GM12878 (cell line): Measurements from ENCODE around the gene NPAS3. TPM values are rescaled to one million over a fixed set of nuclear protein-coding genes. Genes with fewer than 3 reads are reported as not detected.

Experiments used
- ATAC-seq: fragments of 200-7000 bp; cut with Tn5 transposase; 3 replicates; pipeline ENCODE4 v1.9.1; 2020; ENCODE audit warnings: mild to moderate bottlenecking, moderate library complexity
- BruUV-seq: library from RNA; stranded (reverse); fragments of 400-500 nt; replicated peaks from 2 replicates; lab custom pipeline; 2021; lab: Mats Ljungman, UMichigan
- CTCF ChIA-PET: fragments of 300-600 bp; sonication (Branson Sonifier 250); formaldehyde crosslinking; extraction: SDS; loops from one replicate; lab custom pipeline; 2021; ENCODE audit warnings: inconsistent platforms; lab: Yijun Ruan, JAX
- POLR2A ChIA-PET: fragments of 350-600 bp; formaldehyde crosslinking; extraction: SDS; loops from one replicate; lab custom pipeline; 2021; ENCODE audit warnings: inconsistent platforms; lab: Charles Lee
- RAD21 ChIA-PET: fragments of 300-600 bp; sonication (Branson Sonifier 250); formaldehyde crosslinking; loops from one replicate; lab custom pipeline; 2023; ENCODE audit warnings: antibody characterized with exemption; ENCODE audit not compliant: unreplicated experiment; lab: Charles Lee
- SMC1A ChIA-PET: fragments of 300-600 bp; sonication (Branson Sonifier 250); formaldehyde crosslinking; loops from one replicate; lab custom pipeline; 2023; ENCODE audit not compliant: unreplicated experiment, uncharacterized antibody; lab: Charles Lee
- DNase-seq: peaks from one replicate; pipeline ENCODE4 v3.0.0-alpha.2; 2011; ENCODE audit warnings: low read depth, low spot score
- FAIRE-seq: peaks from 3 replicates; lab custom pipeline; 2011; peaks lifted over from hg19 to GRCh38; lab: Jason Lieb, UNC
- H2AFZ ChIP-seq: 2 replicates; pipeline ENCODE4 v1.6.0; 2011; ENCODE audit warnings: low read depth, low read length, control low read depth; ENCODE audit not compliant: control insufficient read depth
- H3K27ac ChIP-seq: 2 replicates; pipeline ENCODE4 v1.5.1; 2011; ENCODE audit warnings: control low read depth; ENCODE audit not compliant: control insufficient read depth, insufficient read depth
- H3K27me3 ChIP-seq, 2 experiments: replicated peaks in 1 of 2; 2 replicates each; pipeline versions ENCODE4 v1.6.0 to v1.6.1; 2011; ENCODE audit warnings: low read length in 1 of 2; ENCODE audit not compliant: control insufficient read depth in 2 of 2, insufficient read depth in 2 of 2
- H3K36me3 ChIP-seq, 2 experiments: 2 replicates each; pipeline ENCODE4 v1.5.1; 2011; ENCODE audit warnings: low read length in 1 of 2; ENCODE audit not compliant: control insufficient read depth in 2 of 2, insufficient read depth in 2 of 2
- H3K4me1 ChIP-seq: 2 replicates; pipeline ENCODE4 v1.6.1; 2011; ENCODE audit warnings: mild to moderate bottlenecking, low read length, moderate library complexity, mixed read lengths; ENCODE audit not compliant: control insufficient read depth, insufficient read depth
- H3K4me2 ChIP-seq: 2 replicates; pipeline ENCODE4 v1.6.0; 2011; ENCODE audit warnings: control low read depth; ENCODE audit not compliant: control insufficient read depth, insufficient read depth
- H3K4me3 ChIP-seq: fragments of 200-600 bp; sonication (generic); 2 replicates; pipeline ENCODE4 v1.5.1; 2016
- H3K79me2 ChIP-seq: 2 replicates; pipeline ENCODE4 v1.6.0; 2011; ENCODE audit warnings: low read length; ENCODE audit not compliant: control insufficient read depth, insufficient read depth
- H3K9ac ChIP-seq: 2 replicates; pipeline ENCODE4 v1.8.0; 2011; ENCODE audit warnings: low read length, control low read depth, mixed read lengths; ENCODE audit not compliant: control insufficient read depth, insufficient read depth
- H3K9me3 ChIP-seq: replicated peaks from 3 replicates; pipeline ENCODE4 v1.5.1; 2011; ENCODE audit warnings: mild to moderate bottlenecking, low read length; ENCODE audit not compliant: control insufficient read depth, insufficient read depth
- H4K20me1 ChIP-seq: 2 replicates; pipeline ENCODE4 v1.6.0; 2011; ENCODE audit not compliant: control insufficient read depth, insufficient read depth
- ETV6 ChIP-seq, 2 experiments: fragments of 450-650 bp in 1 of 2; IDR thresholded peaks in 1 of 2; conservative IDR thresholded peaks in 1 of 2; 2 replicates each; pipeline ENCODE4 v1.6.1; 2014; ENCODE audit warnings: antibody characterized with exemption in 1 of 2, borderline replicate concordance in 1 of 2, low read depth in 1 of 2, mild to moderate bottlenecking in 1 of 2, moderate library complexity in 1 of 2
- FOS ChIP-seq: IDR thresholded peaks from 3 replicates; pipeline ENCODE4 v1.6.1; 2011; ENCODE audit warnings: borderline replicate concordance; ENCODE audit not compliant: insufficient read length; ENCODE audit errors: extremely low read depth
- FOXK2 ChIP-seq: fragments of 450-650 bp; IDR thresholded peaks from 2 replicates; pipeline ENCODE4 v1.6.1; 2017; ENCODE audit warnings: mild to moderate bottlenecking, moderate library complexity
- FOXM1 ChIP-seq: IDR thresholded peaks from 2 replicates; pipeline ENCODE4 v1.6.1; 2012; ENCODE audit warnings: low read depth, mild to moderate bottlenecking, inconsistent platforms, low read length, moderate library complexity
- HCFC1 ChIP-seq: fragments of 150-350 bp; IDR thresholded peaks from 2 replicates; pipeline ENCODE4 v1.6.1; 2014; ENCODE audit warnings: low read length
- IRF4 ChIP-seq: IDR thresholded peaks from 2 replicates; pipeline ENCODE4 v1.6.1; 2011; ENCODE audit warnings: low read depth, low read length
- KLF5 ChIP-seq: fragments of 450-650 bp; IDR thresholded peaks from 2 replicates; pipeline ENCODE4 v1.6.1; 2014; ENCODE audit warnings: mild to moderate bottlenecking; ENCODE audit not compliant: partially characterized antibody
- MYC ChIP-seq: IDR thresholded peaks from 2 replicates; pipeline ENCODE4 v1.6.1; 2011; ENCODE audit warnings: mild to moderate bottlenecking, low read length, moderate library complexity, inconsistent platforms; ENCODE audit not compliant: insufficient read depth, insufficient replicate concordance, insufficient read length, severe bottlenecking
- RAD21 ChIP-seq: IDR thresholded peaks from 2 replicates; pipeline ENCODE4 v1.6.1; 2011; ENCODE audit warnings: mild to moderate bottlenecking, low read depth, low read length, moderate library complexity; ENCODE audit not compliant: insufficient read depth
- RUNX3 ChIP-seq: IDR thresholded peaks from 2 replicates; pipeline ENCODE4 v1.6.1; 2012; ENCODE audit warnings: low read length, inconsistent platforms
- WRNIP1 ChIP-seq: IDR thresholded peaks from 2 replicates; pipeline ENCODE4 v1.6.1; 2011; ENCODE audit warnings: low read depth, low read length, improper control_type of control experiment, borderline replicate concordance
- WGBS: methylation state at CpG from one replicate; pipeline ENCODE4 v1.1.6; 2016; ENCODE audit warnings: low lambda C conversion rate; ENCODE audit not compliant: insufficient replicate concordance, insufficient coverage; ENCODE audit errors: missing lambda C conversion rate; 5-methylcytosine and 5-hydroxymethylcytosine counted together
- in situ Hi-C: fragments of 300-500 bp; cut with MboI; formaldehyde crosslinking; loops from 9 replicates; pipeline ENCODE4 v1.14.3; 2018; ENCODE audit warnings: mixed read lengths
- intact Hi-C: fragments of 100-400 bp; cut with micrococcal nuclease; formaldehyde crosslinking; loops from one replicate; pipeline ENCODE4 v1.14.2; 2022; ENCODE audit not compliant: unreplicated experiment
- polyA plus RNA-seq, 11 experiments: library from polyadenylated mRNA; depleted of rRNA in 4 of 11; unstranded in 6 of 11; stranded (reverse) in 5 of 11; fragments of >200 nt; fragmentation: Nextera tagmentation in 4 of 11; fragmentation: Illumina TruSeq in 1 of 11; extraction: Ambion mirVana in 4 of 11; extraction: Trizol in 1 of 11; gene quantifications; 1 replicate in 1 of 11; 2 replicates in 10 of 11; pipeline versions ENCODE4 v1.2.1 to v1.2.3, GENCODE V29; 2011 to 2016; ENCODE audit warnings: inconsistent platforms in 2 of 11, missing spikeins in 2 of 11, low read depth in 1 of 11
- total RNA-seq, 4 experiments: library from RNA; depleted of rRNA in 3 of 4; stranded (reverse); fragments of >200 nt in 3 of 4; fragmentation: Illumina TruSeq in 1 of 4; extraction: Trizol in 1 of 4; gene quantifications; 2 replicates each; pipeline versions ENCODE4 v1.2.1 to v1.2.3, GENCODE V29; 2013 to 2021
- TF ChIP-seq, protein P1 (sequence below): IDR thresholded peaks from 2 replicates; pipeline ENCODE4 v1.6.1; 2012; ENCODE audit warnings: improper control_type of control experiment, low read depth, low read length; ENCODE audit not compliant: insufficient replicate concordance
- TF ChIP-seq, protein P2 (sequence below): fragments of 450-650 bp; IDR thresholded peaks from 2 replicates; pipeline ENCODE4 v1.6.1; 2017; ENCODE audit warnings: antibody characterized with exemption, mild to moderate bottlenecking, moderate library complexity

The NPAS3 gene
- total and polyA plus RNA-seq, 10 of the 15 experiments (the other 5 are each of a cell fraction or from before 2014, with no cell fraction given): under 0.01 to 2.7 (median 0.03) TPM; not detected in 6

DNA sequence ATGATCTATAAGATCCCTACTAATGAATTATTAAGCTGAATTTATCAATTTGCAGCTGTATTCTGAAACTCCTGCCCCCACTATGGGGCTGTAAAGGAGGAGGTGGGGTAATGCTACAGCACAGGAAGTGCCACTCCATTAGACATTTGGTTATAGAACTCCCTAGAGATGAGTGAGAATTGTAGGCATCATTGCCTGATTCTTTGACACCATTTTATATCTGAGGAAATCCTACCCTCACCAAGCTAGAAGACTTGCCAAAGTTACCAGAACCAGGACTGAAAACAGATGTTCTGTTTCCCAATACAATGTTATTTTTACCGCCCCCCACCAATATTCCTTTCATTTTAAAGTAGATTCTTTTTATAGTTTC is 829.8 kb downstream of the NPAS3 start (continued):
- no peak for TF ChIP-seq RUNX3
- no peak for TF ChIP-seq KLF5

DNA sequence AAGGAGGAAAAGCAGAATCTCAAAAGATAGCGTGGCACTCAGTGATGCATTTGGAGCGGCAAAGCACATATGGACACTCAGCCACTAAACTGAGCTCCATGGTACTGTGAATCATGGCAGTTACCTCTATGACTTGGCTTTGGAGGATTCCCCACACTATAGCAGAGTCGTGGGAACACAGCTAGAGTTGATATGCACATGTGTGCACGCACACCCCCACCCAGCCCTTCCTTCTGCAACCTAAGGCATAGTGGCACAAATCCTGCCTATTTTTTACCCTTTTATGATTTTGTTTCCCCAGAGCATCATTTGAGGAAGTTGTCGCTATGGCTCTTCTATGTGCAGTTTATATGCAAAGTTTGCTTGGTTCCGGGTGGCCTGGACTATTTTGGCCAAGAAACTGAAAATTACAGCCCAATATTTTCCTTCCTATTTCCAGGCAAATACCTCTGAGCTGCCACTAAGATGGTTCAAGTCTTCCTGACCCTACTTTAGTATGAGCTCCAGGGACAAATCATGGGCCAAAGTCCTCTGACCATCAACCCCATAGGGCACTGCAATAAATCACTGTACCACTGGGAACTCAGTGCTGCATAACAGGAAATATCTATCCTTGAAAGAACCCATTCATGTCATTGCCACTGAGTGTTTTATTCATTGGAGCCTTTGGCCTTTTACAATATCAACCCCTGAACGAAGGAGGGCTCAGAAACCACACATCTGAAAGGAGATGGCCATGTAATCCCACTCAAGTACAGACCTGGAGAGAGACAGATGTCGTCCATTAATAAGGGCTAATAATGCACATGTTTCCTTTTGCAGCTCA is 834.7 kb downstream of the NPAS3 start:
- BruUV-seq: no TSS peak
- no peak overlapping the region for H2AFZ ChIP-seq
- FAIRE-seq: no peak
- intact Hi-C loops (no loop called here), in situ Hi-C loops (no loop called here)
- no peak overlapping the region for H3K27ac ChIP-seq
- no peaks in the 10 kb centered on the region for H3K4me1 ChIP-seq
- CTCF ChIA-PET: interaction anchor here (0.5 to 2.2 kb wide), 8 partner anchors 9 to 550 kb away, joined by 3 to 7 read pairs (median 3); no protein-coding TSS in a partner anchor
- RAD21 ChIA-PET: interaction anchor here (0.7 to 1.5 kb wide), 4 partner anchors 16 to 97 kb away, joined by 3 to 5 read pairs (median 3); no protein-coding TSS in a partner anchor
- H3K4me3 ChIP-seq: no peak overlapping the region
- no peak for ATAC-seq
- H3K4me2 ChIP-seq: no peak overlapping the region
- no peaks in the 10 kb centered on the region for H3K9me3 ChIP-seq
- H3K79me2 ChIP-seq: no peaks in the 10 kb centered on the region
- SMC1A ChIA-PET: interaction anchor here (1.0 to 2.3 kb wide), 5 partner anchors 11 to 46 kb away, joined by 3 to 14 read pairs (median 4); no protein-coding TSS in a partner anchor
- POLR2A ChIA-PET: interaction anchor here (1.4 kb wide), 1 partner anchor 71 kb away, joined by 3 read pairs; no protein-coding TSS in a partner anchor
- H4K20me1 ChIP-seq: no peaks in the 10 kb centered on the region
- H3K36me3 ChIP-seq: no peaks in the 10 kb centered on the region
- DNase-seq: no peak
- 19% methylated on average over 8 of the region's 8 CpGs for WGBS
- TF ChIP-seq FOXK2 (no peak), HCFC1 (no peak), RAD21 (no peak), IRF4 (no peak), WRNIP1 (no peak), FOXM1 (no peak), FOS (no peak), ETV6 (conservative IDR thresholded peaks at IDR 0.05 in 1 of 2, IDR thresholded peaks at IDR 0.05 in 1 of 2; ENCODE audit: borderline replicate concordance in 1 of 2, low read depth in 1 of 2) (no peak), MYC (no peak)
- TF ChIP-seq, protein P1, sequence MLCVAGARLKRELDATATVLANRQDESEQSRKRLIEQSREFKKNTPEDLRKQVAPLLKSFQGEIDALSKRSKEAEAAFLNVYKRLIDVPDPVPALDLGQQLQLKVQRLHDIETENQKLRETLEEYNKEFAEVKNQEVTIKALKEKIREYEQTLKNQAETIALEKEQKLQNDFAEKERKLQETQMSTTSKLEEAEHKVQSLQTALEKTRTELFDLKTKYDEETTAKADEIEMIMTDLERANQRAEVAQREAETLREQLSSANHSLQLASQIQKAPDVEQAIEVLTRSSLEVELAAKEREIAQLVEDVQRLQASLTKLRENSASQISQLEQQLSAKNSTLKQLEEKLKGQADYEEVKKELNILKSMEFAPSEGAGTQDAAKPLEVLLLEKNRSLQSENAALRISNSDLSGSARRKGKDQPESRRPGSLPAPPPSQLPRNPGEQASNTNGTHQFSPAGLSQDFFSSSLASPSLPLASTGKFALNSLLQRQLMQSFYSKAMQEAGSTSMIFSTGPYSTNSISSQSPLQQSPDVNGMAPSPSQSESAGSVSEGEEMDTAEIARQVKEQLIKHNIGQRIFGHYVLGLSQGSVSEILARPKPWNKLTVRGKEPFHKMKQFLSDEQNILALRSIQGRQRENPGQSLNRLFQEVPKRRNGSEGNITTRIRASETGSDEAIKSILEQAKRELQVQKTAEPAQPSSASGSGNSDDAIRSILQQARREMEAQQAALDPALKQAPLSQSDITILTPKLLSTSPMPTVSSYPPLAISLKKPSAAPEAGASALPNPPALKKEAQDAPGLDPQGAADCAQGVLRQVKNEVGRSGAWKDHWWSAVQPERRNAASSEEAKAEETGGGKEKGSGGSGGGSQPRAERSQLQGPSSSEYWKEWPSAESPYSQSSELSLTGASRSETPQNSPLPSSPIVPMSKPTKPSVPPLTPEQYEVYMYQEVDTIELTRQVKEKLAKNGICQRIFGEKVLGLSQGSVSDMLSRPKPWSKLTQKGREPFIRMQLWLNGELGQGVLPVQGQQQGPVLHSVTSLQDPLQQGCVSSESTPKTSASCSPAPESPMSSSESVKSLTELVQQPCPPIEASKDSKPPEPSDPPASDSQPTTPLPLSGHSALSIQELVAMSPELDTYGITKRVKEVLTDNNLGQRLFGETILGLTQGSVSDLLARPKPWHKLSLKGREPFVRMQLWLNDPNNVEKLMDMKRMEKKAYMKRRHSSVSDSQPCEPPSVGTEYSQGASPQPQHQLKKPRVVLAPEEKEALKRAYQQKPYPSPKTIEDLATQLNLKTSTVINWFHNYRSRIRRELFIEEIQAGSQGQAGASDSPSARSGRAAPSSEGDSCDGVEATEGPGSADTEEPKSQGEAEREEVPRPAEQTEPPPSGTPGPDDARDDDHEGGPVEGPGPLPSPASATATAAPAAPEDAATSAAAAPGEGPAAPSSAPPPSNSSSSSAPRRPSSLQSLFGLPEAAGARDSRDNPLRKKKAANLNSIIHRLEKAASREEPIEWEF: no peak
- TF ChIP-seq, protein P2, sequence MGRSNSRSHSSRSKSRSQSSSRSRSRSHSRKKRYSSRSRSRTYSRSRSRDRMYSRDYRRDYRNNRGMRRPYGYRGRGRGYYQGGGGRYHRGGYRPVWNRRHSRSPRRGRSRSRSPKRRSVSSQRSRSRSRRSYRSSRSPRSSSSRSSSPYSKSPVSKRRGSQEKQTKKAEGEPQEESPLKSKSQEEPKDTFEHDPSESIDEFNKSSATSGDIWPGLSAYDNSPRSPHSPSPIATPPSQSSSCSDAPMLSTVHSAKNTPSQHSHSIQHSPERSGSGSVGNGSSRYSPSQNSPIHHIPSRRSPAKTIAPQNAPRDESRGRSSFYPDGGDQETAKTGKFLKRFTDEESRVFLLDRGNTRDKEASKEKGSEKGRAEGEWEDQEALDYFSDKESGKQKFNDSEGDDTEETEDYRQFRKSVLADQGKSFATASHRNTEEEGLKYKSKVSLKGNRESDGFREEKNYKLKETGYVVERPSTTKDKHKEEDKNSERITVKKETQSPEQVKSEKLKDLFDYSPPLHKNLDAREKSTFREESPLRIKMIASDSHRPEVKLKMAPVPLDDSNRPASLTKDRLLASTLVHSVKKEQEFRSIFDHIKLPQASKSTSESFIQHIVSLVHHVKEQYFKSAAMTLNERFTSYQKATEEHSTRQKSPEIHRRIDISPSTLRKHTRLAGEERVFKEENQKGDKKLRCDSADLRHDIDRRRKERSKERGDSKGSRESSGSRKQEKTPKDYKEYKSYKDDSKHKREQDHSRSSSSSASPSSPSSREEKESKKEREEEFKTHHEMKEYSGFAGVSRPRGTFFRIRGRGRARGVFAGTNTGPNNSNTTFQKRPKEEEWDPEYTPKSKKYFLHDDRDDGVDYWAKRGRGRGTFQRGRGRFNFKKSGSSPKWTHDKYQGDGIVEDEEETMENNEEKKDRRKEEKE: no peak
- peaks cover 0 to 4% of the 10 kb centered on the region in 2 experiments; a peak in 1 of 4 replicates for H3K27me3 ChIP-seq
- H3K9ac ChIP-seq: no peak overlapping the region
